IPS-NIHi7 (cell line): ENCODE data around the gene ALDH1A3.
A peak's percentile ranks its signal among the peaks of the same experiment; 100 is the strongest.

Source experiments
- DNase-seq: peaks from one replicate; pipeline ENCODE4 v3.0.0; 2012; ENCODE audit warnings: mixed read lengths; ENCODE audit errors: extremely low spot score

Gene ALDH1A3

GRCh38 chr15:100901702-100902435, 22.2 kb downstream of the ALDH1A3 start:
- DNase-seq, result no peak

- no peak for DNase-seq
Observed at GRCh38 chr15:100902436-100903167, 23.0 kb downstream of the ALDH1A3 start.

- no peak for DNase-seq
Observed at GRCh38 chr15:100903168-100903554, 23.5 kb downstream of the ALDH1A3 start.

GRCh38 chr15:100905850-100906249, 26.2 kb downstream of the ALDH1A3 start:
- no peak for DNase-seq

- no peak for DNase-seq
Observed at GRCh38 chr15:100908466-100908865, 28.8 kb downstream of the ALDH1A3 start.

GRCh38 chr15:100909565-100909964, 29.9 kb downstream of the ALDH1A3 start:
- no peak for DNase-seq

GRCh38 chr15:100909989-100910955, 30.6 kb downstream of the ALDH1A3 start:
- no peak for DNase-seq

- no peak for DNase-seq
Observed at GRCh38 chr15:100911086-100911485, 31.5 kb downstream of the ALDH1A3 start.

GRCh38 chr15:100913961-100914360, 34.3 kb downstream of the ALDH1A3 start:
- no peak for DNase-seq

- peak; percentile 73 for DNase-seq
Observed at GRCh38 chr15:100914876-100915275, 35.2 kb downstream of the ALDH1A3 start.

GRCh38 chr15:100918034-100918689, 38.5 kb downstream of the ALDH1A3 start:
- peak; percentile 94 for DNase-seq

- peak; percentile 41 for DNase-seq
Observed at GRCh38 chr15:100918690-100919480, 39.3 kb downstream of the ALDH1A3 start, which contains the start of gene LRRK1. Gene LRRK1, plus strand, starts transcription at chr15:100919357. Its CDS starts 5,276 bp downstream, at chr15:100924633.

- DNase-seq, result no peak
Observed at GRCh38 chr15:100919481-100920405, 40.1 kb downstream of the ALDH1A3 start.

- DNase-seq, result no peak
Observed at GRCh38 chr15:100920516-100921135, 41.0 kb downstream of the ALDH1A3 start.

- no peak for DNase-seq
Observed at GRCh38 chr15:100922192-100923040, 42.8 kb downstream of the ALDH1A3 start.

- no peak for DNase-seq
Observed at GRCh38 chr15:100923076-100923475, 43.4 kb downstream of the ALDH1A3 start.

- no peak for DNase-seq
Observed at GRCh38 chr15:100923902-100924301, 44.3 kb downstream of the ALDH1A3 start.

- no peak for DNase-seq
Observed at GRCh38 chr15:100924436-100924835, 44.8 kb downstream of the ALDH1A3 start.
